ENCODE data around the gene RNASEH1.

The RNASEH1 gene

GRCh38 chr2:3543023-3543683 lies 15.0 kb downstream of the RNASEH1 start:
- Histone ChIP-seq H3K36me3 (ENCODE audit: low read depth) (peaks cover 66% of the 10 kb centered on the region), H3K27ac (ENCODE audit: poor library complexity, severe bottlenecking) (no peak overlapping the region), H3K4me3 (ENCODE audit: severe bottlenecking) (no peak overlapping the region), H3K4me1 (ENCODE audit: insufficient read depth, poor library complexity, severe bottlenecking) (no peaks in the 10 kb centered on the region), H3K27me3 (ENCODE audit: insufficient read depth, poor library complexity, severe bottlenecking) (no peaks in the 10 kb centered on the region), H3K9me3 (ENCODE audit: severe bottlenecking) (no peaks in the 10 kb centered on the region)
- TF ChIP-seq CTCF (IDR thresholded peaks at IDR 0.05; ENCODE audit: poor library complexity, severe bottlenecking) = no peak
- DNase-seq (ENCODE audit: low spot score) = no peak
- no peak for ATAC-seq (ENCODE audit: low read depth)

GRCh38 chr2:3542107-3542506 lies 16.0 kb downstream of the RNASEH1 start:
- Histone ChIP-seq H3K27me3 (ENCODE audit: insufficient read depth, poor library complexity, severe bottlenecking) (no peaks in the 10 kb centered on the region), H3K4me1 (ENCODE audit: insufficient read depth, poor library complexity, severe bottlenecking) (no peaks in the 10 kb centered on the region), H3K36me3 (ENCODE audit: low read depth) (peaks cover 59% of the 10 kb centered on the region), H3K4me3 (ENCODE audit: severe bottlenecking) (no peak overlapping the region), H3K9me3 (ENCODE audit: severe bottlenecking) (no peaks in the 10 kb centered on the region), H3K27ac (ENCODE audit: poor library complexity, severe bottlenecking) (no peak overlapping the region)
- ATAC-seq (ENCODE audit: low read depth) (no peak), DNase-seq (ENCODE audit: low spot score) (no peak)
- no peak for TF ChIP-seq CTCF (IDR thresholded peaks at IDR 0.05; ENCODE audit: poor library complexity, severe bottlenecking)

GRCh38 chr2:3539836-3540235 lies 18.3 kb downstream of the RNASEH1 start:
- DNase-seq (ENCODE audit: low spot score) (no peak), ATAC-seq (ENCODE audit: low read depth) (no peak)
- Histone ChIP-seq H3K4me1 (ENCODE audit: insufficient read depth, poor library complexity, severe bottlenecking) (peaks cover 18% of the 10 kb centered on the region), H3K9me3 (ENCODE audit: severe bottlenecking) (no peaks in the 10 kb centered on the region), H3K27ac (ENCODE audit: poor library complexity, severe bottlenecking) (no peak overlapping the region), H3K36me3 (ENCODE audit: low read depth) (peaks cover 36% of the 10 kb centered on the region), H3K4me3 (ENCODE audit: severe bottlenecking) (no peak overlapping the region), H3K27me3 (ENCODE audit: insufficient read depth, poor library complexity, severe bottlenecking) (no peaks in the 10 kb centered on the region)
- no peak for TF ChIP-seq CTCF (IDR thresholded peaks at IDR 0.05; ENCODE audit: poor library complexity, severe bottlenecking)

GRCh38 chr2:3536682-3537632 lies 21.2 kb downstream of the RNASEH1 start:
- peak overlapping the region; percentile 94 for H3K27ac ChIP-seq (ENCODE audit: poor library complexity, severe bottlenecking)
- ATAC-seq (ENCODE audit: low read depth) (peak; percentile 17; the same call in 1 of the 3 replicates), DNase-seq (ENCODE audit: low spot score) (no peak)
- peaks cover 18% of the 10 kb centered on the region for H3K4me1 ChIP-seq (ENCODE audit: insufficient read depth, poor library complexity, severe bottlenecking)
- no peaks in the 10 kb centered on the region for H3K9me3 ChIP-seq (ENCODE audit: severe bottlenecking)
- no peak for TF ChIP-seq CTCF (IDR thresholded peaks at IDR 0.05; ENCODE audit: poor library complexity, severe bottlenecking)
- H3K36me3 ChIP-seq (ENCODE audit: low read depth) = peaks cover 7% of the 10 kb centered on the region
- no peaks in the 10 kb centered on the region for H3K27me3 ChIP-seq (ENCODE audit: insufficient read depth, poor library complexity, severe bottlenecking)
- H3K4me3 ChIP-seq (ENCODE audit: severe bottlenecking) = no peak overlapping the region

Measured in RWPE2 (cell line).